OCI-LY1 (cell line): ENCODE measurements around the gene MRTFA.
"Not testable (repeated sequence)": the region's sequence is repeated elsewhere in the genome, so short reads cannot be mapped to it uniquely, and the experiment has no call there.

Source experiments
- H2AFZ ChIP-seq: fragments of 200-600 bp; sonication (generic), shearing (Covaris generic); 2 replicates; pipeline ENCODE4 v1.6.0; 2014; ENCODE audit warnings: antibody characterized with exemption, mild to moderate bottlenecking, low read length
- H3F3A ChIP-seq: fragments of 200-600 bp; sonication (generic), shearing (Covaris generic); 2 replicates; pipeline ENCODE4 v1.6.0; 2014; ENCODE audit warnings: mild to moderate bottlenecking, antibody characterized with exemption, low read length, moderate library complexity; ENCODE audit not compliant: insufficient read depth
- H3K27ac ChIP-seq: fragments of 200-600 bp; sonication (generic); 2 replicates; pipeline ENCODE4 v1.5.1; 2014; ENCODE audit warnings: low read length, mixed run types, mild to moderate bottlenecking, low read depth; ENCODE audit not compliant: poor library complexity, severe bottlenecking
- H3K27me3 ChIP-seq: fragments of 200-600 bp; sonication (generic); 2 replicates; pipeline ENCODE4 v1.6.0; 2014; ENCODE audit warnings: antibody characterized with exemption, mild to moderate bottlenecking, low read length, moderate library complexity; ENCODE audit not compliant: insufficient read depth
- H3K36me3 ChIP-seq: fragments of 200-600 bp; sonication (generic); 2 replicates; pipeline ENCODE4 v1.6.1; 2014; ENCODE audit warnings: mild to moderate bottlenecking, antibody characterized with exemption, low read length, moderate library complexity, mixed read lengths; ENCODE audit not compliant: insufficient read depth
- H3K4me1 ChIP-seq: fragments of 200-600 bp; sonication (generic); 2 replicates; pipeline ENCODE4 v1.5.1; 2014; ENCODE audit warnings: mild to moderate bottlenecking, low read length, moderate library complexity; ENCODE audit not compliant: insufficient read depth, severe bottlenecking
- H3K4me2 ChIP-seq: fragments of 200-600 bp; sonication (generic), shearing (Covaris generic); 2 replicates; pipeline ENCODE4 v1.6.1; 2014; ENCODE audit warnings: low read length
- H3K4me3 ChIP-seq: fragments of 200-600 bp; sonication (generic); 2 replicates; pipeline ENCODE4 v1.5.1; 2014; ENCODE audit warnings: low read length, low read depth, mild to moderate bottlenecking, mixed read lengths; ENCODE audit not compliant: poor library complexity, severe bottlenecking
- H3K79me2 ChIP-seq: fragments of 200-600 bp; shearing (Covaris generic); 2 replicates; pipeline ENCODE4 v1.6.1; 2016; ENCODE audit warnings: mixed run types, low read length, mixed read lengths; ENCODE audit not compliant: insufficient read depth
- H3K9ac ChIP-seq: fragments of 200-600 bp; sonication (generic), shearing (Covaris generic); 2 replicates; pipeline ENCODE4 v1.6.1; 2014; ENCODE audit warnings: mild to moderate bottlenecking, low read length, mixed read lengths
- H3K9me2 ChIP-seq: fragments of 200-600 bp; sonication (generic), shearing (Covaris generic); 2 replicates; pipeline ENCODE4 v1.6.1; 2014; ENCODE audit warnings: low read depth, mild to moderate bottlenecking, low read length, mixed read lengths
- H3K9me3 ChIP-seq: fragments of 200-600 bp; shearing (Covaris generic); 2 replicates; pipeline ENCODE4 v1.6.1; 2014; ENCODE audit warnings: low read length, mixed read lengths
- H4K20me1 ChIP-seq: fragments of 200-600 bp; sonication (generic), shearing (Covaris generic); 2 replicates; pipeline ENCODE4 v1.6.0; 2016; ENCODE audit warnings: mild to moderate bottlenecking, low read length; ENCODE audit not compliant: insufficient read depth
- CTCF ChIP-seq: fragments of 200-600 bp; sonication (generic), shearing (Covaris generic); IDR thresholded peaks from 2 replicates; pipeline ENCODE4 v1.5.1; 2017; ENCODE audit warnings: mild to moderate bottlenecking, antibody characterized with exemption, low read length, moderate library complexity, mixed read lengths
- EZH2 ChIP-seq: fragments of 200-600 bp; sonication (generic), shearing (Covaris generic); IDR thresholded peaks from 2 replicates; pipeline ENCODE4 v1.8.0; 2017; ENCODE audit warnings: borderline replicate concordance, mixed run types, mild to moderate bottlenecking, antibody characterized with exemption, low read length, moderate library complexity, mixed read lengths

MRTFA gene

DNA sequence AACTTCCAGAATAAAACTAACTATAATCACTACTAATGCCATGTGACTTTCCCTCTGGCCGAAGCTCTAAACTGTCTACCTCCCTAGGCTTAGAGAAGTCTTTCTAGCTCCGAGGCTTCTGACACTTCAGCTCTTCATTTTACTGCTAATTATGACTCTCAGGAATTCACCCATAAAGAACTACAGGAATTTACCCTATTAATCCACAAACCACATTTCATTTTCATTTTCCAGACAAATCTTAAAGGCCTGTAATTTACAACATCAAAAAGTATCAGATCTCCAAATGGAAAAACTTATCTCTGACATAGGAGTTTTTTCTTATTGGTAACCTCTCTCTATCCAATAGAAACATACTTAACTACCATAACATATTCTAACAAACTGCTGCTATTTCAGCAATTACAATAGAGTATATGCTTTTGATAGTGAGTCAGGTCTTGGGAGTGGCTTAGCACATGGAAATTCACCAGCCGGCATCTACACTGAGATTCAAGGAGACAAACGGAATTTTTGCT is 33.4 kb downstream of the MRTFA start:
- no peak overlapping the region for H2AFZ ChIP-seq

DNA sequence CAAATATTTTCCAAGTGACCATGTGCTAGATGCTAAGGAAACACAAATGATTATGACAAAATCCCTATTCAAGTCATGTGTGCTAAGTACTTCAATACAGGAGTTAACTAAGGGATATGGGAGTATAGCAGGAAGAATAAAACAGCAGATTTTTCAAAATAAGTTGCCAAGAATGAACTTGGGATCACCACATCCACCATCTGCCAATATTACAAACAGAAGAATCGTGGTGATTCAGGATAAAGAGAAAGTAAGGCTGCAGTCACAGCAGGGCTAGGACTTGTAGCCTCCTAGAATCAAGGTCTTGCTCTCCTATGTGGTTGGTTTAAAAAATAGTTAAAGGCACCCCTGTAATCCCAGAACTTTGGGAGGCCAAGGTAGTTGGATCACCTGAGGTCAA is 34.3 kb downstream of the MRTFA start:
- TF ChIP-seq EZH2 = no peak
- no peak for TF ChIP-seq CTCF
- no peaks in the 10 kb centered on the region for H4K20me1 ChIP-seq
- H3K27ac ChIP-seq = no peak overlapping the region
- H3F3A ChIP-seq = no peaks in the 10 kb centered on the region
- peaks cover 24% of the 10 kb centered on the region for H3K4me1 ChIP-seq
- peaks cover 42% of the 10 kb centered on the region for H3K79me2 ChIP-seq
- H3K4me3 ChIP-seq = no peak overlapping the region
- no peaks in the 10 kb centered on the region for H3K36me3 ChIP-seq
- H3K9me2 ChIP-seq = no peaks in the 10 kb centered on the region
- no peaks in the 10 kb centered on the region for H3K9me3 ChIP-seq
- no peak overlapping the region for H3K4me2 ChIP-seq
- H2AFZ ChIP-seq = no peak overlapping the region
- no peaks in the 10 kb centered on the region for H3K27me3 ChIP-seq
- H3K9ac ChIP-seq = no peak overlapping the region

More for the DNA sequence above, 33.4 kb downstream of the MRTFA start:
- Histone ChIP-seq H3K27ac (no peak overlapping the region), H3K27me3 (no peaks in the 10 kb centered on the region), H3K4me3 (no peak overlapping the region), H3K4me2 (no peak overlapping the region), H3K36me3 (no peaks in the 10 kb centered on the region), H3K4me1 (peaks cover 24% of the 10 kb centered on the region), H4K20me1 (no peaks in the 10 kb centered on the region), H3K9ac (no peak overlapping the region), H3K9me3 (no peaks in the 10 kb centered on the region), H3K79me2 (peaks cover 42% of the 10 kb centered on the region), H3K9me2 (no peaks in the 10 kb centered on the region), H3F3A (no peaks in the 10 kb centered on the region)
- TF ChIP-seq CTCF (no peak), EZH2 (no peak)

DNA sequence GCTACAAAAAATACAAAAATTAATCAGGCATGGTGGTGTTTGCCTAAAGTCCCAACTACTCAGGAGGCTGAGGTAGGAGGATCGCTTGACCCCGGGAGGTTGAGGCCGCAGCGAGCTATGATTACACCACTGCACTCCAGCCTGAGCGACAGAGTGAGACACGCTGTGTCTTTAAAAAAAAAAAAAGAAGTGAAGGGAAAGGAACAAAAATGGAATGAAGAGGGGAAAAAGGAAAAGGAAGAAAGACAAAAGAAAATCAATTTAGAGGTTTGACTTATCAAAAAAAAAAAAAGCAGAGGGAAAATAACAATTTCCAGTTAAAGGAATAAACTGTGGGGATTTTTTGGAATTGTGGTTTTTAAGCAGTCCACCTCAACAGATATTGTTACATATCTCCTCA is 36.8 kb downstream of the MRTFA start:
- peaks cover 39% of the 10 kb centered on the region for H3K4me1 ChIP-seq
- H3F3A ChIP-seq = no peaks in the 10 kb centered on the region
- no peak overlapping the region for H3K9ac ChIP-seq
- H3K4me2 ChIP-seq = no peak overlapping the region
- H3K9me3 ChIP-seq = no peaks in the 10 kb centered on the region
- peaks cover 32% of the 10 kb centered on the region for H3K79me2 ChIP-seq
- H4K20me1 ChIP-seq = no peaks in the 10 kb centered on the region
- no peaks in the 10 kb centered on the region for H3K9me2 ChIP-seq
- H3K36me3 ChIP-seq = no peaks in the 10 kb centered on the region
- no peak overlapping the region for H3K27ac ChIP-seq
- no peak for TF ChIP-seq CTCF
- no peak for TF ChIP-seq EZH2
- H3K27me3 ChIP-seq = no peaks in the 10 kb centered on the region
- H2AFZ ChIP-seq = no peak overlapping the region
- no peak overlapping the region for H3K4me3 ChIP-seq

GRCh38 chr22:40598712-40599111 is 37.8 kb downstream of the MRTFA start:
- not testable (repeated sequence) for H3K9ac ChIP-seq, H3K9me3 ChIP-seq, H3K4me2 ChIP-seq, H4K20me1 ChIP-seq, H3K36me3 ChIP-seq, H3K27me3 ChIP-seq, H3K9me2 ChIP-seq, H3K27ac ChIP-seq, H3K4me3 ChIP-seq, H2AFZ ChIP-seq, H3F3A ChIP-seq
- Histone ChIP-seq H3K79me2 (peaks cover 34% of the 10 kb centered on the region), H3K4me1 (peaks cover 50% of the 10 kb centered on the region)
